Esophagus muscularis mucosa (tissue), 4 donors: Measurements from ENCODE around the gene MAMLD1. TPM values are rescaled to one million over a fixed set of nuclear protein-coding genes. Genes with fewer than 3 reads are reported as not detected.

ENCODE experiments used
- DNase-seq: peaks from one replicate; pipeline ENCODE4 v3.0.0-alpha.2; 2017; ENCODE audit errors: extremely low spot score
- H3K27ac ChIP-seq, 4 donors: fragments of 200-600 bp; sonication (generic); replicated peaks in 1 of 4; 1 replicate in 3 of 4; 2 replicates in 1 of 4; pipeline ENCODE4 v1.5.1; 2016 to 2019; ENCODE audit warnings: mild to moderate bottlenecking in 1 of 4
- H3K27me3 ChIP-seq, 4 donors: fragments of 200-600 bp; sonication (generic); one replicate each; pipeline versions ENCODE4 v1.5.1 to v1.6.0; 2016 to 2019
- H3K36me3 ChIP-seq, 4 donors: fragments of 200-600 bp; sonication (generic); one replicate each; pipeline ENCODE4 v1.5.1; 2016 to 2019
- H3K4me1 ChIP-seq, 4 donors: fragments of 200-600 bp; sonication (generic); one replicate each; pipeline ENCODE4 v1.5.1; 2016 to 2019
- H3K4me3 ChIP-seq, 4 donors: fragments of 200-600 bp; sonication (generic); 1 replicate in 2 of 4; 2 replicates in 2 of 4; pipeline ENCODE4 v1.5.1; 2016 to 2019; ENCODE audit warnings: mild to moderate bottlenecking in 4 of 4, moderate library complexity in 1 of 4
- H3K9me3 ChIP-seq, 4 donors: fragments of 200-600 bp; sonication (generic); 1 replicate in 3 of 4; 2 replicates in 1 of 4; pipeline ENCODE4 v1.5.1; 2016 to 2019
- EP300 ChIP-seq: sonication (generic); formaldehyde crosslinking; IDR thresholded peaks from one replicate; pipeline ENCODE4 v1.6.1; 2017; ENCODE audit warnings: antibody characterized with exemption
- POLR2A ChIP-seq: fragments of 450-650 bp; IDR thresholded peaks from one replicate; pipeline ENCODE4 v1.6.1; 2017; ENCODE audit warnings: antibody characterized with exemption, moderate library complexity, mild to moderate bottlenecking, low read depth
- POLR2AphosphoS5 ChIP-seq, 2 donors: sonication (generic); formaldehyde crosslinking; IDR thresholded peaks; one replicate each; pipeline ENCODE4 v1.6.1; 2017; ENCODE audit warnings: antibody characterized with exemption in 2 of 2
- WGBS: methylation state at CpG from one replicate; pipeline ENCODE4 v1.1.5; 2018; 5-methylcytosine and 5-hydroxymethylcytosine counted together
- intact Hi-C: fragments of 100-400 bp; cut with DNase I; formaldehyde crosslinking; loops from one replicate; pipeline ENCODE4 v1.15.1; 2023
- total RNA-seq, 4 donors: library from RNA; depleted of rRNA; stranded (reverse); fragments of >200 nt; gene quantifications; one replicate each; pipeline versions ENCODE4 v1.1.0 to v1.2.1, GENCODE V29; 2016
- TF ChIP-seq, protein P1 (sequence below), 3 experiments: fragments of 200-600 bp in 2 of 3; fragments of 450-650 bp in 1 of 3; sonication (generic) in 2 of 3; IDR thresholded peaks; one replicate each; pipeline ENCODE4 v1.5.1; 2017 to 2019; ENCODE audit warnings: antibody characterized with exemption in 3 of 3, mild to moderate bottlenecking in 2 of 3, moderate library complexity in 1 of 3

MAMLD1 gene
- total RNA-seq, 4 donors from 2014 or later: 1.6 to 5.3 (median 3.3) TPM

DNA sequence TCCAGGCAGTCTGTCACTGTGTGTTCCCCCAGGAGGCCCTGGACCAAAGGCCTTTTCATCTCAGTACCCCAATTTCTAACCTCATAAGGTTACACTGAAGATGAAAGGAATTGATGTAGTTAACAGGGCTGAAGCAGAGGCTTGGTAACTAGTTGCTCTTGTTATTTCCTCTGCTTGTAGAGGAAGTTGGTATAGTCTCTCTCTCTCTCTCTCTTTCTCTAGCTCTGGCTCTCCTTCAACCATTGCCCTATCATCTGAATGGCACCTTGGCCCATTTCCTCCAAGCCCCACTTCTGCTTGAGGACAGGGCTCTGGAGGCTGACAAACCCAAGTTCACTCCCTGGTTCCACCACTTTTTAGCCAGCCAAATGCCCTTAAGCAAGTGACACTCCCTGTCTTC, 96.1 kb downstream of the MAMLD1 start:
- H3K27ac ChIP-seq: no peak overlapping the region
- no peaks in the 10 kb centered on the region for H3K9me3 ChIP-seq
- peaks cover 0 to 5% (median 0%) of the 10 kb centered on the region in 4 donors for H3K36me3 ChIP-seq

DNA sequence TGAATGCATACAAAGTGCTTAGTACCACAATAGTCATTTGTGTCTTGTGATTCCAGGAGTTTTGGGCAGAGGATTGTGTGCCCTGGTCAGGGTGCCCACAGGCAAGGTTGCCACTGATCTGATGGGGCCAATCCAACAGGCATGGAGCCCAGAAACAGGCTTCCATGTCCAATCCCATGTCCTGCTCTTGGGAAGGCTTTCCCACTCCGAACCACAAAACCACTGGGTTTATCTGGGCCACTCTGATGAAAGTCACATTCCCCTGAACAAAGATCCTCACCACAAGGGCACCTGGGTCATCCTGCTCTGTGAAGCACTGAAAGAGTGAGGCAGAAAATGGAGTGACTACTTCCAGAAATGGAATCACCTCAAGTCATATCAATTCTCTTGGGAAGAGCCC, 96.9 kb downstream of the MAMLD1 start:
- H3K27ac ChIP-seq: no peak overlapping the region
- H3K4me3 ChIP-seq: no peak overlapping the region
- H3K9me3 ChIP-seq: no peaks in the 10 kb centered on the region
- no peaks in the 10 kb centered on the region for H3K4me1 ChIP-seq
- intact Hi-C loops: no loop called here
- TF ChIP-seq, protein P1, sequence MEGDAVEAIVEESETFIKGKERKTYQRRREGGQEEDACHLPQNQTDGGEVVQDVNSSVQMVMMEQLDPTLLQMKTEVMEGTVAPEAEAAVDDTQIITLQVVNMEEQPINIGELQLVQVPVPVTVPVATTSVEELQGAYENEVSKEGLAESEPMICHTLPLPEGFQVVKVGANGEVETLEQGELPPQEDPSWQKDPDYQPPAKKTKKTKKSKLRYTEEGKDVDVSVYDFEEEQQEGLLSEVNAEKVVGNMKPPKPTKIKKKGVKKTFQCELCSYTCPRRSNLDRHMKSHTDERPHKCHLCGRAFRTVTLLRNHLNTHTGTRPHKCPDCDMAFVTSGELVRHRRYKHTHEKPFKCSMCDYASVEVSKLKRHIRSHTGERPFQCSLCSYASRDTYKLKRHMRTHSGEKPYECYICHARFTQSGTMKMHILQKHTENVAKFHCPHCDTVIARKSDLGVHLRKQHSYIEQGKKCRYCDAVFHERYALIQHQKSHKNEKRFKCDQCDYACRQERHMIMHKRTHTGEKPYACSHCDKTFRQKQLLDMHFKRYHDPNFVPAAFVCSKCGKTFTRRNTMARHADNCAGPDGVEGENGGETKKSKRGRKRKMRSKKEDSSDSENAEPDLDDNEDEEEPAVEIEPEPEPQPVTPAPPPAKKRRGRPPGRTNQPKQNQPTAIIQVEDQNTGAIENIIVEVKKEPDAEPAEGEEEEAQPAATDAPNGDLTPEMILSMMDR (IDR thresholded peaks at IDR 0.05): no peak
- no peak for TF ChIP-seq POLR2AphosphoS5 (IDR thresholded peaks at IDR 0.05)
- TF ChIP-seq POLR2A: no peak
- TF ChIP-seq EP300: no peak
- WGBS: 80% methylated on average over 1 of the region's 1 CpG
- H3K36me3 ChIP-seq: peaks cover 0 to 5% (median 0%) of the 10 kb centered on the region in 4 donors
- DNase-seq: no peak
- no peaks in the 10 kb centered on the region for H3K27me3 ChIP-seq

More for the DNA sequence above, 96.1 kb downstream of the MAMLD1 start:
- H3K4me1 ChIP-seq: no peaks in the 10 kb centered on the region
- no peak overlapping the region for H3K4me3 ChIP-seq
- H3K27me3 ChIP-seq: no peaks in the 10 kb centered on the region
- no peak for DNase-seq
- intact Hi-C loops: no loop called here
- TF ChIP-seq POLR2A (no peak), EP300 (no peak), POLR2AphosphoS5 (IDR thresholded peaks at IDR 0.05) (no peak)
- TF ChIP-seq, protein P1 (IDR thresholded peaks at IDR 0.05): no peak

DNA sequence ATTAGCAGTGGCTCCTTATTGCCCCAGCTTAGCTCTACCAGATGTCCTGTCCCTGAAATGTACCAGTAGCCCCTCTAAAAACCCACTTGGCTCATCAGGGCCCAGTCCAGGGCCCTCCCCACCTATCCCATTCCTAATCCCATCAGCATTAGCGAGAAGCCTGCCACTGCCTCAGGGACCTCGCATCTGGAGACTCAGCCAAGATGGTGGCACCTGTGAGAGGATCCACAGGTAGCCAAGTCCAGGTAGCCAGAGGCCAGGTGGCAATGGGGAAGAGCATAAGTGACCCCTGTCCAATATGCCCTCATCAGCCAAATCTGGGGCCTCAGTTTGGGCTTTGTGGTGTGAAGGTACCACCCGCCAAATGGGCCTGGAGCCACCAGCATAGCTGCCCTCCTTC, 97.7 kb downstream of the MAMLD1 start:
- no peak for DNase-seq
- Histone ChIP-seq H3K9me3 (no peaks in the 10 kb centered on the region), H3K4me3 (no peak overlapping the region), H3K36me3 (peaks cover 0 to 5% (median 0%) of the 10 kb centered on the region in 4 donors), H3K27me3 (no peaks in the 10 kb centered on the region), H3K27ac (no peak overlapping the region), H3K4me1 (peaks cover 0 to 3% (median 0%) of the 10 kb centered on the region in 4 donors)
- intact Hi-C loops: no loop called here
- 83% methylated on average over 2 of the region's 3 CpGs for WGBS
- no peak for TF ChIP-seq POLR2AphosphoS5 (IDR thresholded peaks at IDR 0.05)
- TF ChIP-seq EP300: no peak
- TF ChIP-seq, protein P1 (IDR thresholded peaks at IDR 0.05): no peak
- TF ChIP-seq POLR2A: no peak

DNA sequence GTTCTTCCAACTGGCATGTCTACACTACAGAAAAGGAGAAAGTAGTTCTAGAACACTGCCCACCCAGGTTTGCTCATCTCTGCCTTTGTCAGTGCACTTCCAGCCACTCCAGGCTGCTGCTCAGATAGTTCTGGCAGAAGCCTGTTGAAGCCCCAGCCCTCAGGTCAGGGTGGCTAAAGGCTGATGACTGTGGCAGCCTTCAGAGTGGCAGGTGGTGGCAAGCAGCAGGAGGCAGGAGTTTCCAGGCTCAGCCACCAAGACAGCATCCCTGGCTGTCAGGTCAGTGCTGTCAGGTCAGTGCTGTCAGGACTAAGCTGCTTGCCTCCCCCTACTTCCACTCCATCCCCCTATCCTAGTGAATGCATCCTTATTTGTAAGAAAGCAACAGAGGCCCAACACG, 100.4 kb downstream of the MAMLD1 start:
- Histone ChIP-seq H3K27ac (no peak overlapping the region), H3K4me3 (no peak overlapping the region), H3K9me3 (no peaks in the 10 kb centered on the region), H3K36me3 (peaks cover 0 to 5% (median 0%) of the 10 kb centered on the region in 4 donors), H3K27me3 (no peaks in the 10 kb centered on the region), H3K4me1 (peaks cover 0 to 9% (median 0%) of the 10 kb centered on the region in 4 donors)
- intact Hi-C loops: no loop called here
- DNase-seq: no peak
- 67% methylated on average over 1 of the region's 1 CpG for WGBS
- TF ChIP-seq EP300: no peak

DNA sequence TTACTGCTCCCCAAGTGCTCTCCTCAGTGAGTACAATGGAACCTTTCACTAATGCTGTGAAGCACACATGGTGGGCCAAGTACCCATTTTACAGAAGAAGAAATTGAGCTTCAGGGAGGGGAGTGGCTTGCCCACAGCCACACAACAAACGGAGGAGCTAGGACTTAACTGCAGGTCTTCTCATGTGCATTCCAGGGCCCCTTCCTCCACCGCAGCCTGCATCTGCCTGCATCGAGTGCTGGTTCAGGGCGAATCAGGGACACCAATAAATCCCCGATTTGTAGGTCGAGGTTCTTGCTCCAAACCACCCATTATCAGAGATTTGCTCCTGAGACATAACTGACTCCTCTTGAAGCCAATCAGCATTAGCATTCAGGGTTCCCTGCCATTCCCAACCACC, 100.9 kb downstream of the MAMLD1 start:
- no peak overlapping the region for H3K27ac ChIP-seq
- H3K27me3 ChIP-seq: no peaks in the 10 kb centered on the region
- H3K9me3 ChIP-seq: no peaks in the 10 kb centered on the region
- WGBS: 73% methylated on average over 3 of the region's 6 CpGs
- peaks cover 0 to 9% (median 0%) of the 10 kb centered on the region in 4 donors for H3K4me1 ChIP-seq
- H3K36me3 ChIP-seq: peaks cover 0 to 5% (median 0%) of the 10 kb centered on the region in 4 donors
- intact Hi-C loops: no loop called here
- TF ChIP-seq POLR2AphosphoS5 (IDR thresholded peaks at IDR 0.05) (no peak), POLR2A (no peak), EP300 (no peak)
- TF ChIP-seq, protein P1 (IDR thresholded peaks at IDR 0.05): no peak
- no peak overlapping the region for H3K4me3 ChIP-seq
- no peak for DNase-seq
